Activated B cell treated with CpG ODN at 0.5 μM for 24 hours (primary cell): Measurements from ENCODE around the gene SFT2D2. TPM values are rescaled to one million over a fixed set of nuclear protein-coding genes. Genes with fewer than 3 reads are reported as not detected.
A peak's percentile ranks its signal among the peaks of the same experiment; 100 is the strongest.

Experiments
- ATAC-seq: fragments of 200-7000 bp; cut with Tn5 transposase; one replicate; pipeline ENCODE4 v1.10.0; 2021; ENCODE audit warnings: low read depth, mild to moderate bottlenecking, moderate library complexity
- CTCF ChIA-PET: fragments of 350-600 bp; sonication (Branson Sonifier 250); formaldehyde crosslinking; loops from one replicate; lab custom pipeline; 2021; ENCODE audit warnings: antibody characterized with exemption; lab: Charles Lee
- POLR2A ChIA-PET: fragments of 350-600 bp; sonication (Branson Sonifier 250); formaldehyde crosslinking; loops from one replicate; lab custom pipeline; 2021; ENCODE audit warnings: antibody characterized with exemption; lab: Charles Lee
- DNase-seq: peaks from one replicate; pipeline ENCODE4 v3.0.0; 2022
- H3K27ac Mint-ChIP-seq: one replicate; pipeline ENCODE4 v1.8.0; 2020; ENCODE audit warnings: mixed read lengths
- H3K27me3 Mint-ChIP-seq: one replicate; pipeline ENCODE4 v1.8.0; 2021; ENCODE audit warnings: mixed read lengths
- H3K36me3 Mint-ChIP-seq: one replicate; pipeline ENCODE4 v1.8.0; 2021; ENCODE audit warnings: low read depth, mixed read lengths
- H3K4me1 Mint-ChIP-seq: one replicate; pipeline ENCODE4 v1.8.0; 2021; ENCODE audit warnings: mixed read lengths
- H3K4me3 Mint-ChIP-seq: one replicate; pipeline ENCODE4 v1.8.0; 2020; ENCODE audit warnings: mild to moderate bottlenecking, mixed read lengths
- H3K9me3 Mint-ChIP-seq: one replicate; pipeline ENCODE4 v1.8.0; 2020; ENCODE audit warnings: mixed read lengths
- CTCF ChIP-seq: fragments of 200-600 bp; IDR thresholded peaks from one replicate; pipeline ENCODE4 v1.8.0; 2022; ENCODE audit warnings: antibody characterized with exemption, mild to moderate bottlenecking
- intact Hi-C: fragments of 100-400 bp; cut with micrococcal nuclease; formaldehyde crosslinking; loops from one replicate; pipeline ENCODE4 v1.15.1; 2024
- total RNA-seq: library from RNA; stranded (reverse); gene quantifications from 2 replicates; pipeline ENCODE4 v1.2.3, GENCODE V29; 2022

The SFT2D2 gene
- total RNA-seq, 1 donor from 2014 or later: 63.4 TPM

- H3K36me3 Mint-ChIP-seq: peaks cover 69% of the 10 kb centered on the region
- H3K4me3 Mint-ChIP-seq: no peak overlapping the region
- POLR2A ChIA-PET: no interaction called here
- TF ChIP-seq CTCF: no peak
- H3K27me3 Mint-ChIP-seq: no peaks in the 10 kb centered on the region
- CTCF ChIA-PET: no interaction called here
- H3K9me3 Mint-ChIP-seq: no peaks in the 10 kb centered on the region
- ATAC-seq (no peak), DNase-seq (no peak)
- intact Hi-C loops: loop anchor here (5.0 to 10.0 kb wide), 4 partner anchors 112 to 1662 kb away; partner anchors contain the start of genes SCYL3 and SLC19A2
- H3K27ac Mint-ChIP-seq: no peak overlapping the region
- H3K4me1 Mint-ChIP-seq: peaks cover 72% of the 10 kb centered on the region
These were observed 4.1 kb downstream of the SFT2D2 start for GRCh38 chr1:168229893-168230292.

GRCh38 chr1:168230709-168231108, 4.9 kb downstream of the SFT2D2 start:
- ChIA-PET POLR2A (interaction anchor here (0.5 kb wide), 1 partner anchor 13 kb away, joined by 3 read pairs; no protein-coding TSS in a partner anchor), CTCF (no interaction called here)
- H3K9me3 Mint-ChIP-seq: no peaks in the 10 kb centered on the region
- H3K27ac Mint-ChIP-seq: no peak overlapping the region
- peaks cover 71% of the 10 kb centered on the region for H3K4me1 Mint-ChIP-seq
- no peak overlapping the region for H3K4me3 Mint-ChIP-seq
- TF ChIP-seq CTCF: no peak
- intact Hi-C loops: no loop called here
- no peak for ATAC-seq
- no peak for DNase-seq
- H3K27me3 Mint-ChIP-seq: no peaks in the 10 kb centered on the region
- peaks cover 77% of the 10 kb centered on the region for H3K36me3 Mint-ChIP-seq

- ATAC-seq: peak; percentile 92
- POLR2A ChIA-PET: interaction anchor here (0.7 to 2.0 kb wide), 2 partner anchors 9 to 1396 kb away, joined by 4 to 9 read pairs; partner anchors contain the start of gene SFT2D2
- no peaks in the 10 kb centered on the region for H3K9me3 Mint-ChIP-seq
- H3K4me3 Mint-ChIP-seq: no peak overlapping the region
- H3K27me3 Mint-ChIP-seq: no peaks in the 10 kb centered on the region
- DNase-seq: no peak
- H3K4me1 Mint-ChIP-seq: peaks cover 38% of the 10 kb centered on the region
- H3K36me3 Mint-ChIP-seq: peaks cover 94% of the 10 kb centered on the region
- H3K27ac Mint-ChIP-seq: no peak overlapping the region
- no peak for TF ChIP-seq CTCF
- CTCF ChIA-PET: interaction anchor here (0.6 to 2.2 kb wide), 4 partner anchors 9 to 108 kb away, joined by 3 to 16 read pairs (median 6); partner anchors contain the start of gene SFT2D2
- intact Hi-C loops: loop anchor here (2.0 kb wide), 1 partner anchor 32 kb away; no protein-coding TSS in a partner anchor
These were observed 9.2 kb downstream of the SFT2D2 start for GRCh38 chr1:168234846-168235547.

- ATAC-seq (no peak), DNase-seq (no peak)
- TF ChIP-seq CTCF: no peak
- Mint-ChIP-seq H3K36me3 (peaks cover 95% of the 10 kb centered on the region), H3K27ac (no peak overlapping the region), H3K27me3 (no peaks in the 10 kb centered on the region), H3K4me1 (peaks cover 36% of the 10 kb centered on the region), H3K9me3 (no peaks in the 10 kb centered on the region), H3K4me3 (no peak overlapping the region)
- intact Hi-C loops: loop anchor here (2.0 kb wide), 1 partner anchor 33 kb away; no protein-coding TSS in a partner anchor
- POLR2A ChIA-PET: interaction anchor here (2.0 kb wide), 1 partner anchor 9 kb away, joined by 9 read pairs; the partner anchor contains the start of gene SFT2D2
- CTCF ChIA-PET: interaction anchor here (1.1 to 2.2 kb wide), 3 partner anchors 10 to 107 kb away, joined by 3 to 16 read pairs (median 9); partner anchors contain the start of gene SFT2D2
These were observed 9.7 kb downstream of the SFT2D2 start for GRCh38 chr1:168235548-168235885.

- Mint-ChIP-seq H3K36me3 (peaks cover 95% of the 10 kb centered on the region), H3K4me1 (peaks cover 32% of the 10 kb centered on the region), H3K27me3 (no peaks in the 10 kb centered on the region), H3K4me3 (no peak overlapping the region), H3K27ac (no peak overlapping the region), H3K9me3 (no peaks in the 10 kb centered on the region)
- intact Hi-C loops: loop anchor here (2.0 kb wide), 1 partner anchor 33 kb away; no protein-coding TSS in a partner anchor
- TF ChIP-seq CTCF: no peak
- CTCF ChIA-PET: interaction anchor here (2.1 to 2.2 kb wide), 2 partner anchors 10 to 107 kb away, joined by 9 to 16 read pairs; partner anchors contain the start of gene SFT2D2
- POLR2A ChIA-PET: interaction anchor here (2.0 kb wide), 1 partner anchor 10 kb away, joined by 9 read pairs; the partner anchor contains the start of gene SFT2D2
- DNase-seq: no peak
- no peak for ATAC-seq
These were observed 10.1 kb downstream of the SFT2D2 start for GRCh38 chr1:168235937-168236336.
